Thyroid gland (tissue), 4 donors: Measurements from ENCODE around the gene ACE. TPM values are rescaled to one million over a fixed set of nuclear protein-coding genes. Genes with fewer than 3 reads are reported as not detected.
"Not testable (repeated sequence)": the region's sequence is repeated elsewhere in the genome, so short reads cannot be mapped to it uniquely, and the experiment has no call there.

Experiments
- DNase-seq, 2 donors: peaks; one replicate each; pipeline ENCODE4 v3.0.0-alpha.2; 2019
- H3K27ac ChIP-seq, 3 donors: fragments of 200-600 bp; sonication (generic); 1 replicate in 2 of 3; 2 replicates in 1 of 3; pipeline ENCODE4 v1.5.1; 2016 to 2019; ENCODE audit warnings: mild to moderate bottlenecking in 1 of 3, moderate library complexity in 1 of 3
- H3K27me3 ChIP-seq: fragments of 200-600 bp; sonication (generic); one replicate; pipeline ENCODE4 v1.5.1; 2019
- H3K36me3 ChIP-seq, 2 donors: fragments of 200-600 bp; sonication (generic); one replicate each; pipeline ENCODE4 v1.5.1; 2016 to 2019
- H3K4me1 ChIP-seq, 2 donors: fragments of 200-600 bp; sonication (generic); one replicate each; pipeline ENCODE4 v1.5.1; 2017 to 2019
- H3K4me3 ChIP-seq, 3 donors: fragments of 200-600 bp; sonication (generic); replicated peaks in 1 of 3; 1 replicate in 2 of 3; 2 replicates in 1 of 3; pipeline ENCODE4 v1.5.1; 2016; ENCODE audit warnings: mild to moderate bottlenecking in 1 of 3
- H3K9me3 ChIP-seq: fragments of 200-600 bp; sonication (generic); one replicate; pipeline ENCODE4 v1.5.1; 2017
- POLR2A ChIP-seq, 2 donors: fragments of 450-650 bp; IDR thresholded peaks; one replicate each; pipeline ENCODE4 v1.6.1; 2017; ENCODE audit warnings: antibody characterized with exemption in 2 of 2, mild to moderate bottlenecking in 2 of 2, moderate library complexity in 1 of 2
- WGBS, 2 donors: methylation state at CpG; one replicate each; pipeline ENCODE4 v1.1.5; 2017; 5-methylcytosine and 5-hydroxymethylcytosine counted together
- intact Hi-C: fragments of 100-400 bp; cut with DNase I; formaldehyde crosslinking; loops from one replicate; pipeline ENCODE4 v1.15.1; 2023
- total RNA-seq, 4 donors: library from RNA; depleted of rRNA; stranded (reverse); fragments of >200 nt; gene quantifications; one replicate each; pipeline ENCODE4 v1.2.3, GENCODE V29; 2016
- TF ChIP-seq, protein P1 (sequence below), 6 experiments: fragments of 200-600 bp in 3 of 6; fragments of 450-650 bp in 3 of 6; sonication (generic) in 3 of 6; IDR thresholded peaks; one replicate each; pipeline ENCODE4 v1.5.1; 2016 to 2019; ENCODE audit warnings: antibody characterized with exemption in 6 of 6, mild to moderate bottlenecking in 2 of 6, inconsistent platforms in 1 of 6, moderate library complexity in 1 of 6

Gene ACE
- total RNA-seq, 4 donors from 2014 or later: 1.1 to 12.7 (median 10.3) TPM

- 81 to 93% methylated on average over 4 of the region's 4 CpGs for WGBS, 2 donors
- Histone ChIP-seq H3K4me3 (no peak overlapping the region), H3K27ac (no peak overlapping the region), H3K27me3 (no peaks in the 10 kb centered on the region), H3K9me3 (no peaks in the 10 kb centered on the region), H3K36me3 (no peaks in the 10 kb centered on the region), H3K4me1 (no peaks in the 10 kb centered on the region)
- TF ChIP-seq, protein P1, sequence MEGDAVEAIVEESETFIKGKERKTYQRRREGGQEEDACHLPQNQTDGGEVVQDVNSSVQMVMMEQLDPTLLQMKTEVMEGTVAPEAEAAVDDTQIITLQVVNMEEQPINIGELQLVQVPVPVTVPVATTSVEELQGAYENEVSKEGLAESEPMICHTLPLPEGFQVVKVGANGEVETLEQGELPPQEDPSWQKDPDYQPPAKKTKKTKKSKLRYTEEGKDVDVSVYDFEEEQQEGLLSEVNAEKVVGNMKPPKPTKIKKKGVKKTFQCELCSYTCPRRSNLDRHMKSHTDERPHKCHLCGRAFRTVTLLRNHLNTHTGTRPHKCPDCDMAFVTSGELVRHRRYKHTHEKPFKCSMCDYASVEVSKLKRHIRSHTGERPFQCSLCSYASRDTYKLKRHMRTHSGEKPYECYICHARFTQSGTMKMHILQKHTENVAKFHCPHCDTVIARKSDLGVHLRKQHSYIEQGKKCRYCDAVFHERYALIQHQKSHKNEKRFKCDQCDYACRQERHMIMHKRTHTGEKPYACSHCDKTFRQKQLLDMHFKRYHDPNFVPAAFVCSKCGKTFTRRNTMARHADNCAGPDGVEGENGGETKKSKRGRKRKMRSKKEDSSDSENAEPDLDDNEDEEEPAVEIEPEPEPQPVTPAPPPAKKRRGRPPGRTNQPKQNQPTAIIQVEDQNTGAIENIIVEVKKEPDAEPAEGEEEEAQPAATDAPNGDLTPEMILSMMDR (IDR thresholded peaks at IDR 0.05): no peak
- no peak for TF ChIP-seq POLR2A (IDR thresholded peaks at IDR 0.05)
- no peak for DNase-seq
- intact Hi-C loops: no loop called here
Measured at GRCh38 chr17:63464691-63465236, 12.1 kb upstream of the ACE start.

DNA sequence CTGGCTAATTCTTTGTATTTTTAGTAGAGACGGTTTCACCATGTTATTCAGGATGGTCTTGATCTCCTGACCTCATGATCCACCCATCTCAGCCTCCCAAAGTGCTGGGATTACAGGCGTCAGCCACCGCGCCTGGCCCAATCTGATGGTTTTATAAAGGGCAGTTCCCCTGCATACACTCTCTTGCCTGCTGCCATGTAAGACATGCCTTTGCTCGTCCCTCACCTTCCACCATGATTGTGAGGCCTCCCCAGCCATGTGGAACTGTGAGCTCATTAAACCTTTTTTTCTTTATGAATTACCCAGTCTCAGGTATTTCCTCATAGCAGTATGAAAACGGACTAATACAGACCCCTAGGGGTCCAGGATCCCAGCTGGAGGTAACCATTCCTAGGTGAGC, 8.8 kb upstream of the ACE start:
- H3K9me3 ChIP-seq, intact Hi-C loops, H3K27me3 ChIP-seq, H3K36me3 ChIP-seq, H3K4me1 ChIP-seq, DNase-seq, H3K27ac ChIP-seq, H3K4me3 ChIP-seq: not testable (repeated sequence)
- WGBS, 2 donors: 79 to 90% methylated on average over 6 of the region's 6 CpGs

GRCh38 chr17:63474174-63474573, 2.7 kb upstream of the ACE start:
- Histone ChIP-seq H3K36me3 (no peaks in the 10 kb centered on the region), H3K4me3 (no peak overlapping the region), H3K27me3 (no peaks in the 10 kb centered on the region), H3K27ac (no peak overlapping the region), H3K4me1 (peaks cover 5 to 32% of the 10 kb centered on the region in 2 donors), H3K9me3 (no peaks in the 10 kb centered on the region)
- intact Hi-C loops: no loop called here
- no peak for DNase-seq
- TF ChIP-seq, protein P1 (IDR thresholded peaks at IDR 0.05): no peak
- TF ChIP-seq POLR2A (IDR thresholded peaks at IDR 0.05): no peak
- 26 to 42% methylated on average over 3 of the region's 3 CpGs for WGBS, 2 donors

DNA sequence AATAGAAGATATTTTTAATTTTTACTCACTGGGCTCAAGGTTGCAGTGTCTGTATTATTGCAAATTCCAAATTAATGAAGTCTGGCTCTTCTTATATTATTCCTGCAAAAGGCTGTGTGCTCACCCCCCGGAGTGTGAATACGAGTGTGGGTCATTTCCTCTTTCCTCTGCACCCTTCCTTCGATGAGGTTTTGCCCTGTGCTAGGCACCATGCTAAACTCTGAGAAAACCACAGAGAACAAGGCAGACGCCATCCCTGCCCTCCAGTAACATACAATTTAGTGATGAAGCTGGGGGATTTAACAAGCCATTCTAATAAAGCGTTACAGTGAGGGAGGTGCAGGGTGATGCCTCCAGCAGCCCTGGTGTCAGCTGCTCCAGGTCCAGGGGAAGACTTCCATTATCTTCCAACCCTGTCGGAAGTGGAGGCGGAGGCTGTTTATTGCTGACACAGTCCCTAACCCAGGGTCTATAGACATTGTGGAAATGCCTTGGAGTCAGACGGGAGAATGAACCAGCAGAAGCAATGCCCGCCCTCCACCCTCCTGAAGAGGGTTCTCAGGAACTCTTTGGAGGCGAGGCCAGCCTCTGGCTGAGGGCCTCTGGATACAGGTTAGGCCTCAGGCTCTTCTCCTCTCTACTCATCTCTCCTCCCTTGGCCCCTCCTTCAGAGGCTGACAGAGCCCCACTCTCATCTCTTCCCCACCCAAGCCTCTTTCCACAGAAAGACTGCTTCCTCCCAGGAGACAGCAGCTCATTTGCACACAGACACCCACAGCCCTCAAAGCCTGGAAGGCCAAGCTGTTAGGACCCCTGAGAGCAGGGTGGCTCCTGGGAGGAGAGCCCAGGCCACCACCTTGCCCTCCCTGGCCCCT, 2.0 kb upstream of the ACE start:
- H3K36me3 ChIP-seq: no peaks in the 10 kb centered on the region
- no peaks in the 10 kb centered on the region for H3K27me3 ChIP-seq
- H3K4me3 ChIP-seq: no peak overlapping the region
- TF ChIP-seq POLR2A (IDR thresholded peaks at IDR 0.05): no peak
- TF ChIP-seq, protein P1 (IDR thresholded peaks at IDR 0.05): no peak
- no peak for DNase-seq
- no peaks in the 10 kb centered on the region for H3K9me3 ChIP-seq
- no peak overlapping the region for H3K27ac ChIP-seq
- H3K4me1 ChIP-seq: peaks cover 5 to 32% of the 10 kb centered on the region in 2 donors
- WGBS, 2 donors: 76 to 81% methylated on average over 8 to 10 of the region's 10 CpGs
- intact Hi-C loops: loop anchor here (5.0 kb wide), 1 partner anchor 48 kb away; no protein-coding TSS in a partner anchor

GRCh38 chr17:63475491-63476412, 1.1 kb upstream of the ACE start:
- Histone ChIP-seq H3K4me1 (peaks cover 5 to 34% of the 10 kb centered on the region in 2 donors), H3K27ac (no peak overlapping the region), H3K4me3 (no peak overlapping the region), H3K9me3 (no peaks in the 10 kb centered on the region), H3K36me3 (no peaks in the 10 kb centered on the region), H3K27me3 (no peaks in the 10 kb centered on the region)
- DNase-seq: no peak
- intact Hi-C loops: loop anchor here (5.0 kb wide), 1 partner anchor 48 kb away; no protein-coding TSS in a partner anchor
- 74 to 78% methylated on average over 19 to 27 of the region's 28 CpGs for WGBS, 2 donors
- TF ChIP-seq, protein P1 (IDR thresholded peaks at IDR 0.05): no peak
- no peak for TF ChIP-seq POLR2A (IDR thresholded peaks at IDR 0.05)
